Measurements from ENCODE around the gene RAPGEF1.

- TF ChIP-seq CTCF (IDR thresholded peaks at IDR 0.05) (no peak), NPAS2 (CRISPR knock-in tag; IDR thresholded peaks at IDR 0.05; ENCODE audit: borderline replicate concordance) (no peak), REST (IDR thresholded peaks at IDR 0.05) (no peak), MAX (IDR thresholded peaks at IDR 0.05) (no peak), KDM1A (IDR thresholded peaks at IDR 0.05; ENCODE audit: low read depth) (no peak), FOSL2 (IDR thresholded peaks at IDR 0.05) (no peak), FOSL2 (CRISPR knock-in tag; IDR thresholded peaks at IDR 0.05) (no peak)
Measured at GRCh38 chr9:131771646-131772045, 31.8 kb upstream of the RAPGEF1 start.
